NT2/D1 (cell line): ENCODE data around the gene TRIM3.

ENCODE experiments used
- YY1 ChIP-seq: IDR thresholded peaks from 2 replicates; pipeline ENCODE4 v1.6.1; 2011; ENCODE audit not compliant: insufficient read length, insufficient read depth
- ZNF274 ChIP-seq: IDR thresholded peaks from 2 replicates; pipeline ENCODE4 v1.6.1; 2011; ENCODE audit warnings: mild to moderate bottlenecking, low read depth, low read length

- TF ChIP-seq YY1 = no peak
- TF ChIP-seq ZNF274 = no peak
Observed at GRCh38 chr11:6474413-6474792, 662 bp upstream of the TRIM3 start.
